Stimulated activated effector memory CD8-positive, alpha-beta T cell treated with anti-CD3 and anti-CD28 coated beads, Interleukin-12 subunit alpha, Interleukin-12 subunit beta, amount 100 ng/mL, for 72 hours (primary cell): ENCODE data around the gene SETX.

Experiments used
- ATAC-seq: fragments of 150-1000 bp; cut with Tn5 transposase; 2 replicates; pipeline ENCODE4 v1.10.0; 2021
- DNase-seq, 2 donors: peaks; one replicate each; pipeline ENCODE4 v3.0.0; 2021 to 2022; ENCODE audit warnings: low spot score in 2 of 2
- H3K27ac Mint-ChIP-seq: one replicate; pipeline ENCODE4 v1.8.0; 2022; ENCODE audit warnings: mild to moderate bottlenecking, mixed read lengths
- H3K36me3 Mint-ChIP-seq: one replicate; pipeline ENCODE4 v1.8.0; 2022; ENCODE audit warnings: mild to moderate bottlenecking, mixed read lengths
- H3K4me1 Mint-ChIP-seq: one replicate; pipeline ENCODE4 v1.8.0; 2022; ENCODE audit warnings: mixed read lengths
- H3K4me3 Mint-ChIP-seq: one replicate; pipeline ENCODE4 v1.8.0; 2022; ENCODE audit warnings: mild to moderate bottlenecking, mixed read lengths
- H3K9me3 Mint-ChIP-seq: one replicate; pipeline ENCODE4 v1.8.0; 2022; ENCODE audit warnings: mixed read lengths

The SETX gene

DNA sequence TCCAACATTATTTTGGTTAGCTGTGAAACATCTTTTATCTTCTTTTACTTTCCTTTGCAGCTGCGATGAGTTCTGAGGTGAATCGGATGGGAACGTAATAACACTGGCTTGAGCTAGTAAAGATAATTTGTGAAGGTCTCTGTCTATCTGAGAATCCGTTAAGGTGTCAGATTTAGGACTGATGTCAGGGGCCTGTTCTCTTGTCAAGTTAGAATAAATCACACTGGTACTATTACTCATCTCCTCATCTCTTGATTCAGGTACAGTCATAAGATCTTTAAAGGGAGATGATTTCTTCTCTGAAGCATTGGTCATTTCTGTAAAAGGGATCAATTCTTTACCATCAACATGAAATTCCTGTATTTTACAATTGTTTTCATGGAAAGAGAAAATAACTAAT is 26.2 kb downstream of the SETX start:
- H3K36me3 Mint-ChIP-seq = peaks cover 98% of the 10 kb centered on the region
- H3K4me3 Mint-ChIP-seq = no peak overlapping the region
- no peak for DNase-seq
- no peaks in the 10 kb centered on the region for H3K9me3 Mint-ChIP-seq
- ATAC-seq = no peak
- peaks cover 37% of the 10 kb centered on the region for H3K4me1 Mint-ChIP-seq
- H3K27ac Mint-ChIP-seq = no peak overlapping the region

DNA sequence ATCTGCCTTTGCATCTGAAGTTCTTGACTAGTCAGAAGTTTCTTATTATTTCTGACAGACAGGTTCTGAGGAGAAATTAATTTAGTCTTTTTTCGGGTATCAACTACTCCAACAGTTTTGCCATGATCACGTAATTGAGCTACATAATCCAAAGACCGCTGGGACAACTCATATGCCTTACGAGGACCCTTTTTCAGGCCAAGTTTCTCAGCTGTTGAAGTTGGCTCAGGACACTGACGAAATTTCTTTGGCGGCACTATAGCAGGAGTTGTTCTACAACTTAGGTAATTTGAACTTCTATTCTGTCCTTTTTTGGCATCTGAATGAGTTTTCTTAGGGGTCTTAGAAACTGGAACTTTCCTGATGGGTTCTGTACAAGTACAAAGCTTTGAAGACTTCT is 27.2 kb downstream of the SETX start:
- peaks cover 98% of the 10 kb centered on the region for H3K36me3 Mint-ChIP-seq
- H3K27ac Mint-ChIP-seq = peak overlapping the region; percentile 11
- ATAC-seq (no peak), DNase-seq (no peak)
- peaks cover 48% of the 10 kb centered on the region for H3K4me1 Mint-ChIP-seq
- no peak overlapping the region for H3K4me3 Mint-ChIP-seq
- H3K9me3 Mint-ChIP-seq = no peaks in the 10 kb centered on the region

DNA sequence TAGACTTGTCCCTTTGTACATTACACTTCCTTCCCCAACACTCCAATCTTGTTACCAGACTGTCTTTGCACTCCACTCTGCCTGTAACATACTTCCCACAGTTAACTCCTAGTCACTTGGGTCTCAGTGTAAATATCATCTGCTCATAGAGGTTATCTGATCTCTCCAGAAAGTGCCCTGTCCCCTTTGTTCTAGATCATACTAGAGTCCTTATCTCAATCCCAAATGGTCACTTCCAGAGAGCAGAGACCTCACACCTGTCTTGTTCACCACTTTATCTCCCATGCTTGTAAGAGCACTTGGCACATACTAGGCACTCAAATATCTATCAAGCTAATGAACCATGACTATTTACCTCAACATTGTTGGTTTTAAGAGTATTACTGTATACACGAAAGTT is 30.4 kb downstream of the SETX start:
- H3K9me3 Mint-ChIP-seq = no peaks in the 10 kb centered on the region

DNA sequence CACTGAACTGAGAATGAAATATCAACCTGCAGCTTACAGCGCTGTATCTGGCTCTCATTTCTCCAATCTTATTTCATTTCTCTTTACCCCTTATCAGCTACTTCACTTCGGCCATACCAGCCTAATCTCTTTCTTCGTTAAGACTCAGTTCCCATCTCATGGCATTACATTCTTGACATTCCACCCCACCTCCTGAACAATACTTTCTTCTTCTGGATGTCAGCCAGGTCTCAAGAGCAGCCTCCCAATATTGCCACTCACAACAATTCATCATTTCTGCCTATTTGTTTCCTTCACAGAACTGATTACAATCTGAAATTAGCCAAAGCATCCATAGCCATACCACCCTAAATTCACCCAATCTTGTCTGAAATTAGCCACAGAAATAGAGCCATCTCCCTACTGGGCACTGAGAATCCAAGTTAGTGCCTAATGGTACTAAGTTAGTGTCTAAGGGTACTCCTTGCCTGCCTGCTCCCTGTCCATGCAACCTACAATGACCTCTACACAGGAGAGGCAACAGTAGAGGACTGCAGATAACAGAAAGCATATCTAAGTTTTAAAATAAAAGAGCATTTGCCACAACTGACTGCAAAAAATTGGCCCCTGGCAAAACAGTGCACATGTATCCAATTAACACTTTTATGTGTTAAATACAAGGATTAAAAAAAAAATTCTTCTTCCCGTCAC is 35.2 kb downstream of the SETX start:
- H3K4me1 Mint-ChIP-seq = peaks cover 38% of the 10 kb centered on the region
- no peak overlapping the region for H3K27ac Mint-ChIP-seq
- peaks cover 60% of the 10 kb centered on the region for H3K36me3 Mint-ChIP-seq
- ATAC-seq (no peak), DNase-seq (no peak)
- H3K9me3 Mint-ChIP-seq = no peaks in the 10 kb centered on the region
- H3K4me3 Mint-ChIP-seq = no peak overlapping the region

More for the DNA sequence above, 30.4 kb downstream of the SETX start:
- no peak for DNase-seq
- Mint-ChIP-seq H3K4me1 (peaks cover 55% of the 10 kb centered on the region), H3K36me3 (peaks cover 98% of the 10 kb centered on the region), H3K27ac (peak overlapping the region; percentile 5), H3K4me3 (no peak overlapping the region)
- ATAC-seq = no peak

DNA sequence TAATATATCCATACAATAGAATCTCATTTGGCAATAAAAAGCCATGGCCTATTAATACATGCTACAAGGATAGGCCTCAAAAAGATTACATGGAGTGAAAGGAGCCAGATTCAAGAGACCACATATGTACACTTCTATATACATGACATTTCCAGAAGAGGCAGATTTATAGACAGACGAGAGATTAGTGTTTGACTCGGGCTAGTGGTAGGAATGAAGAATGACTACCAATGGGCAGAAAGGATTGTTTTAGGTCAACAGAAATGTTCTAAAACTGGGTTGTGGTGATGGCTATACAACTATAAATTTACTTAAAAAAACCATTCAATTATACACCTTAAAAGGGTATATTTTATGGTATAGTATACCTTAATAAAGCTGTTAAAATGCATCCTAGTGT is 41.9 kb downstream of the SETX start:
- Mint-ChIP-seq H3K9me3 (no peaks in the 10 kb centered on the region), H3K4me1 (peaks cover 13% of the 10 kb centered on the region), H3K4me3 (no peak overlapping the region), H3K27ac (peak overlapping the region; percentile 39), H3K36me3 (peaks cover 69% of the 10 kb centered on the region)
- DNase-seq (no peak), ATAC-seq (no peak)

DNA sequence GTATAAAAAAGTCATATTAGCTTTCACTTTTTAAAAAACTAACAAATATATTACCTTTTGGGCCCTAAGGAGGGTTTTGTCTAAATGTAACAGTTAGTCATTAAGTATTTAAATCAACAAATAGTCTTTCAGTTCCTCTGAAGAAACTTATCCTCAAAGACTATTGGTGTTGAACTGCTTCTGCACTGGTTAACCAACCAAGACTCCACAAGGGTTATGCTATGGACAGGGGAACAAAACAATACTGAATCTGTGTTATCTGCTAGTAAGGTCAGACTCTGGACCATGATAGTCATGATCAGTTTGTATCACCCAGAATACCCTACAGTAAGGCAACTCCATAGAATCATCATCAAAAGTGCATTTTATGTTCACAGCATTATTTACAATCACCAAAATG is 42.4 kb downstream of the SETX start:
- DNase-seq (no peak), ATAC-seq (no peak)
- Mint-ChIP-seq H3K9me3 (no peaks in the 10 kb centered on the region), H3K27ac (peak overlapping the region; percentile 39), H3K4me3 (no peak overlapping the region), H3K36me3 (peaks cover 74% of the 10 kb centered on the region), H3K4me1 (peaks cover 13% of the 10 kb centered on the region)

DNA sequence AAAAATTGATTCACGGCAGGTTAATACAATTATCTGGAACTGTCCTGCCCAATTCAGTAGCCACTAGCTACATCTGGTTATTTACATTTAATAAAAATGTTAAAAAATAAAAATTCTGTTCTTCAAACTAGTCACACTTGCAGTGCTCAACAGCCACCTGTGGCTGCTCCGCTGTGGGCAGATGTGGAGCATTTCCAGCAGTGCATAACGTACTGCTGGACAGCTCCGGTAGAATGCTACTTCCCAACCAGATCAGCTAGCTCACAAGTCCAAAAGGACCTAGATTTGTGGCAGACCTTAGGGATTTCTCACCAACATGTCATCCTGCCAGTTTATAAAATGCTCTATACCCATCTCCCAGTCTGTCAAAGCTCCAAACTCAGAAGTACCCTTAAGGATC is 42.8 kb downstream of the SETX start:
- Mint-ChIP-seq H3K4me3 (no peak overlapping the region), H3K9me3 (no peaks in the 10 kb centered on the region), H3K4me1 (peaks cover 13% of the 10 kb centered on the region), H3K36me3 (peaks cover 78% of the 10 kb centered on the region), H3K27ac (no peak overlapping the region)
- DNase-seq (no peak), ATAC-seq (no peak)

DNA sequence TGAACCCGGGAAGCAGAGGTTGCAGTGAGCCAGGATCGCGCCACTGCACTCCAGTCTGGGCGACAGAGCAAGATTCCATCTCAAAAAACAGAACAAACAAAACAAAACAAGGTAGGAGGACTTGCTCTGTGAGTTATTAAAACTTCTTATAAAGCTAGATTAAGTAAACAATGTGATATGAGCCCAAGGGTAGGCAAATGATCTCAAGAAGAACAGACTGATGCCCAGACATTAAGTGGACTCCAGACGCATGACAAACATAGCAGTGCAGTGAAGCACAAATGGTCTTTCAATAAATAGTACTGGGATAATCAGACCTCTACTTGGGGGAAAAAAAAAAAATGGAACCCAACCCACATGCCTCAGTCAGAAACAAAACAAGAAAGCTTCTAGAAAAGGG is 45.7 kb downstream of the SETX start:
- no peak for DNase-seq
- H3K9me3 Mint-ChIP-seq = no peaks in the 10 kb centered on the region
- H3K4me3 Mint-ChIP-seq = no peak overlapping the region
- ATAC-seq = no peak
- peaks cover 100% of the 10 kb centered on the region for H3K36me3 Mint-ChIP-seq
- H3K4me1 Mint-ChIP-seq = peaks cover 16% of the 10 kb centered on the region
- peak overlapping the region; percentile 24 for H3K27ac Mint-ChIP-seq

DNA sequence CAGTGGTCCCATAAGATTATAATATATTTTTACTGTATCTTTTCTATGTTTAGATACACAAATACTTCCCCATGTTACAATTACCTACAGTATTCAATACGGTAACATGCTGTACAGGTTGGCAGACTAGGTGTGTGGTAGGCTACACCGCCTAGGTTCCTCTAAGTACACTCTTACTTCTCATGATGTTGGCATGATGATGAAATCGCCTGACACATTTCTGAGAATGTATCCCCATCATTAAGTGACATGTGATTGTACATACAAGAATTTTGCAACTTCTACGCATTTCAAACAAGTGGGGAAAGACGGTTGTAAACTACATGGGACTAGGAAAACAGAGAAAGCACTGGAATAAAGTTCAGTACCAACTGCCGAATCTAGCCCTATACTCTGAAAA is 53.3 kb downstream of the SETX start:
- Mint-ChIP-seq H3K27ac (no peak overlapping the region), H3K4me1 (peaks cover 17% of the 10 kb centered on the region), H3K4me3 (no peak overlapping the region), H3K9me3 (no peaks in the 10 kb centered on the region), H3K36me3 (peaks cover 100% of the 10 kb centered on the region)
- DNase-seq = no peak
- no peak for ATAC-seq

DNA sequence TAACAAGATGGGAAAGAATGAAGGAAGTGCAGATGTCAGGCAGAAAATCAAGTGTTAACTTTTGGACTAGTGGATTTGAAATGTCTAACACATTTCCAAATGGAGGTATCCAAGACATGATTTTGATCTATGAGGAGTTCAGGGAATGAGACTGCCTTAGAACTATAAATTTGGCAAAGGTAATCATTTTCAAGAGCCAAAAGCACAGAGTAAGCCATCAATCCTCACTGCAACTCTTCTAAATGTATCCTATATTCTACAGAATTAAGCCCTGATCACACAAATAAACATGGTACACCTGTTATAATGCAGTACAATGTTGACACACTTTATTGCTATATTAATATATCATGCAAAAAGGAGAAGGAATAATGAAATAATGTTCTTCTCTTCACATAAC is 55.6 kb downstream of the SETX start:
- ATAC-seq (no peak), DNase-seq (no peak)
- H3K36me3 Mint-ChIP-seq = peaks cover 100% of the 10 kb centered on the region
- H3K4me1 Mint-ChIP-seq = peaks cover 22% of the 10 kb centered on the region
- peak overlapping the region; percentile 20 for H3K27ac Mint-ChIP-seq
- no peaks in the 10 kb centered on the region for H3K9me3 Mint-ChIP-seq
- no peak overlapping the region for H3K4me3 Mint-ChIP-seq

DNA sequence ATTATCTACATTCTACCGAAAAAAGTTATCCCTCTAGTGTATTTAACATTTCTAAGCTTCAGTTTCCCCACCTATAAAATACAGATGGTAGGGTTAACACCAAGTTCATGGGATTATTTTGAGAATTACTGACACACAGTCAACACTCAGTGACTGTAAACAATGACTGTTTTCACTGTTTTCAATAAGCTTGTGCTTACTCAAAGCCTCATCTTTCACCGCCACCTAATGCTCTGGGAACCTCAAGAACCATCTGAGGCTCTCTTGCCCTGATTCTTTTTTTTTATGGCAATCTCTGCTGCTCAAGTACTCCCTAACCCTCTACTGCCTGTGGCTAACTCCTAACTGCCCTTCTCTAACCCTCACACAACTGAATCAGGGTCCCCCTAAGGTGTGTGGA is 59.6 kb downstream of the SETX start:
- Mint-ChIP-seq H3K27ac (peak overlapping the region; percentile 14), H3K4me1 (peaks cover 25% of the 10 kb centered on the region), H3K36me3 (peaks cover 100% of the 10 kb centered on the region), H3K9me3 (no peaks in the 10 kb centered on the region), H3K4me3 (no peak overlapping the region)
- ATAC-seq = peak; percentile 61
- no peak for DNase-seq

DNA sequence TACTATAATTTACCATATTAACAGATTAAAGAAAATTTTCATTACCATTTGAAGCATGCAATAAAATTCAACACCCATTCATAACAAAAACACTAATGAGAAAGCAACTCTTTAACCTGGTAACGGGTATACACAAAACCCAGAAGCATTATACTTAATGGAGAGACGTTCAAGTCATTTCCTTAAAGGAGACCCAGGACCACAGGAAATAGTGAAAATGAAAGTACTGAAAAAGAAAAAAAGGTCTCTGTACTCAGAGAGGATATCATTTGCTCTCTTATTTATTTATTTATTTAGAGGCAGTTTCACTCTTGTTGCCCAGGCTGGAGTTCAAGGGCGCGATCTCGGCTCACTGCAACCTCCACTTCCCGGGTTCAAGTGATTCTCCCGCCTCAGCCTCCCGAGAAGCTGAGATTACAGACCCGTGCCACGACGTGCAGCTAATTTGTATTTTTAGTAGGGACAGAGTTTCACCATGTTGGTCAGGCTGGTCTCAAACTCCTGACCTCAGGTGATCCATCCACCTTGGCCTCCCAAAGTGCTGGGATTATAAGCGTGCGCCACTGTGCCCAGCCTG is 61.6 kb downstream of the SETX start:
- peak; percentile 84 for ATAC-seq
- Mint-ChIP-seq H3K4me3 (peak overlapping the region; percentile 9), H3K9me3 (no peaks in the 10 kb centered on the region), H3K36me3 (peaks cover 98% of the 10 kb centered on the region), H3K27ac (peak overlapping the region; percentile 58), H3K4me1 (peaks cover 26% of the 10 kb centered on the region)
- DNase-seq = no peak

DNA sequence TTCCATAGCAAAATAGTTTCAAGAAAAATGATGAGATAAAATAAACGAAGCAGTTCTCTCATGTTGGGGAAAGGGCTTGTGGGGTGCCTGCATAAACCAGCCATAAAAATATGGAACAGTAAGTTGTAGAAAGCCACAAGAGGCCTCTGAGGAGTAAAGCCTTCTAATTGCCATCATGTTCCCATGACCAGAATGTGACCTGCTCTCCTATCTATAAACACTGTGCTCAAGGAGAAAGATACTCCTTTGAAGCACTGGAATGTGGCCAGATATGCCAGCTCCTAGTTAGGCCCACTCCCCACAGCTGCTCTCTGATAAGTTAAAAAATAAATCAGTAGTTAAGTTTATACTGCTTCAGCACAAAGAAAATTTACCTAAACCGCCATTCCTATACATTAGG is 65.8 kb downstream of the SETX start:
- peaks cover 98% of the 10 kb centered on the region for H3K36me3 Mint-ChIP-seq

DNA sequence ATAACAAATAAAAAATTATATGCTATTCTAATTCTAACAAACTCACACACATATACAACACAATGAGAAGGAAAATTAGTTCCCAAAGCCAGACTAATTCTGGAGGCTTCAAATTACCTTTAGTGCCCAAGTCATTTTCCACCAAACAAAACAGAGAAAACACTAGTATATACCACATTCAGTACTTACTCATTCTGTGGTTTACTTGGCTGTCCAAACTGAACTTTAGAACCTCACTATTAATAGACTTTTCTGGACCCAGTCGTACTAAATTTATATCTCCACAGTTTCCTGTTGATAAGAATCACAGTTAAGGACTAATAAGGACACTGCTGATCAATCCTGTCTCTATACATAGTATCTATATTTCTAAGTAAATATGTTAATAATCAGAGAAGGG is 66.4 kb downstream of the SETX start:
- DNase-seq = no peak
- peak overlapping the region; percentile 52 for H3K27ac Mint-ChIP-seq

More for the DNA sequence above, 65.8 kb downstream of the SETX start:
- Mint-ChIP-seq H3K9me3 (no peaks in the 10 kb centered on the region), H3K4me3 (no peak overlapping the region), H3K4me1 (peaks cover 20% of the 10 kb centered on the region), H3K27ac (peak overlapping the region; percentile 52)
- ATAC-seq = no peak
- DNase-seq = no peak

DNA sequence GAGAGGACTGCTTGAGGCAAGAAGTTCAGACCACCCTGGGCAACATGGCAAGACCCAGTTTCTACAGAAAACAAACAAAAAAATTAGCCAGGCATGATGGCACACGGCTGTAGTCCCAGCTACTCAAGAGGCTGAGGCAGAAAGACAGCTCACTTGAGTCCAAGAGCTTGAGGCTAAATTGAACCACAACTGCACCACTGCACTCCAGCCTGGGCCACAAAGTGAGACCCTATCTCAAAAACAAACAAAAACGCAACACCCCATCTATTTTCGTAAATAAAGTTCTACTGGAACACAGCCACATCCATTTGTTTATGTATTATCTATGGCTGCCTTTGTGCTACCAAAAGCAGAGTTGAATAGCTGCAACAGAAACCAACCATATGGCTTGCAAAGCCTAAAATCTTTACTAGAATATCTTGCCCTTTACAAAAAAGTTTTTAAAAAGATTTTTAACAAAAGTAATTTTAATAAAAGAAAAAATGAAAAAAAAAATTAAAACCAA is 67.5 kb downstream of the SETX start:
- Mint-ChIP-seq H3K9me3 (no peaks in the 10 kb centered on the region), H3K4me3 (no peak overlapping the region), H3K27ac (peak overlapping the region; percentile 26), H3K36me3 (peaks cover 98% of the 10 kb centered on the region), H3K4me1 (peaks cover 24% of the 10 kb centered on the region)
- ATAC-seq = no peak
- no peak for DNase-seq

More for the DNA sequence above, 66.4 kb downstream of the SETX start:
- Mint-ChIP-seq H3K9me3 (no peaks in the 10 kb centered on the region), H3K4me3 (no peak overlapping the region), H3K36me3 (peaks cover 98% of the 10 kb centered on the region), H3K4me1 (peaks cover 25% of the 10 kb centered on the region)
- ATAC-seq = peak; percentile 64

DNA sequence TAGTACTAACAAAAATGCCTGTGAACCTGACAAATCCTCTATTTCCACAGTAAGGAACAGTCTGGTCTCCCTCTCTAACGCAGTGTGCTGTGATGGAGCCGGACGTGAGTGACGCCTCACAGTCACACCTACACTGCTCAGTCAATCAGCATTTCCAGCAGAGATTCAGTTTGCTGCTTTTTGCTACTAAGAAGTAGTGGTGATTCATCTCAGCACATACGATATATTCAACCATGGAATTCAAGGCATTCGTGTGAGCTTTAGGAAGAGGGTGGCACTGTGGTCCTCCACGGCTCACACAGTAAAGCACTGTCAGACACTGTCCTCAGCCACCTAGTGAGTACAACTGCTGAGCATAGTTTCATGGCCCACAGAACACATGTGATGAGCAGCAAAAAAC is 70.9 kb downstream of the SETX start:
- Mint-ChIP-seq H3K36me3 (peaks cover 100% of the 10 kb centered on the region), H3K27ac (peak overlapping the region; percentile 60), H3K4me1 (peaks cover 17% of the 10 kb centered on the region), H3K9me3 (no peaks in the 10 kb centered on the region), H3K4me3 (no peak overlapping the region)
- ATAC-seq (peak; percentile 41), DNase-seq (no peak)
